Smooth muscle cell (in vitro differentiated cells): ENCODE results near the gene ARHGAP19. TPM values are rescaled to one million over a fixed set of nuclear protein-coding genes. Genes with fewer than 3 reads are reported as not detected.

ENCODE experiments used
- DNase-seq: peaks from one replicate; lab custom pipeline; 2025; ENCODE audit not compliant: unreplicated experiment; lab: John Stamatoyannopoulos, UW
- H2AFZ ChIP-seq: fragments of 200-600 bp; sonication (generic); 2 replicates; pipeline ENCODE4 v1.6.0; 2016; ENCODE audit warnings: antibody characterized with exemption, low read depth, mild to moderate bottlenecking
- H3F3A ChIP-seq: fragments of 200-600 bp; sonication (generic); 2 replicates; pipeline ENCODE4 v1.6.0; 2017; ENCODE audit warnings: antibody characterized with exemption, low read depth
- H3K27ac ChIP-seq: fragments of 200-600 bp; sonication (generic); 2 replicates; pipeline ENCODE4 v1.5.1; 2016; ENCODE audit warnings: low read depth, mild to moderate bottlenecking
- H3K27me3 ChIP-seq: fragments of 200-600 bp; sonication (generic); 2 replicates; pipeline ENCODE4 v1.6.1; 2016; ENCODE audit warnings: low read depth, mild to moderate bottlenecking
- H3K36me3 ChIP-seq: fragments of 200-600 bp; sonication (generic); 2 replicates; pipeline ENCODE4 v1.5.1; 2016; ENCODE audit warnings: low read depth
- H3K4me1 ChIP-seq: fragments of 200-600 bp; sonication (generic); 2 replicates; pipeline ENCODE4 v1.5.1; 2016; ENCODE audit warnings: low read depth
- H3K4me2 ChIP-seq: fragments of 200-600 bp; sonication (generic); 2 replicates; pipeline ENCODE4 v1.6.0; 2016; ENCODE audit warnings: mild to moderate bottlenecking
- H3K4me3 ChIP-seq: fragments of 200-600 bp; sonication (generic); 2 replicates; pipeline ENCODE4 v1.5.1; 2016; ENCODE audit warnings: mild to moderate bottlenecking
- H3K79me2 ChIP-seq: fragments of 200-600 bp; sonication (generic); 2 replicates; pipeline ENCODE4 v1.6.0; 2016; ENCODE audit warnings: low read depth, mild to moderate bottlenecking
- H3K9ac ChIP-seq: fragments of 200-600 bp; sonication (generic); 2 replicates; pipeline ENCODE4 v1.6.0; 2016; ENCODE audit warnings: low read depth
- H3K9me3 ChIP-seq: fragments of 200-600 bp; sonication (generic); replicated peaks from 2 replicates; pipeline ENCODE4 v1.5.1; 2016; ENCODE audit warnings: low read depth
- H4K20me1 ChIP-seq: fragments of 200-600 bp; sonication (generic); 2 replicates; pipeline ENCODE4 v1.6.0; 2016; ENCODE audit warnings: low read depth
- WGBS: methylation state at CpG from one replicate; pipeline ENCODE4 v1.1.7; 2016; ENCODE audit warnings: low lambda C conversion rate; 5-methylcytosine and 5-hydroxymethylcytosine counted together
- polyA plus RNA-seq: library from polyadenylated mRNA; unstranded; fragments of >200 nt; fragmentation: Nextera tagmentation; extraction: Ambion mirVana; gene quantifications from 2 replicates; pipeline ENCODE4 v1.2.1, GENCODE V29; 2016
- total RNA-seq: library from RNA; depleted of rRNA; stranded (reverse); fragments of >200 nt; gene quantifications from 2 replicates; pipeline ENCODE4 v1.2.3, GENCODE V29; 2014
- TF ChIP-seq, protein P1 (sequence below): fragments of 200-600 bp; sonication (generic); IDR thresholded peaks from 2 replicates; pipeline ENCODE4 v1.5.1; 2017; ENCODE audit warnings: borderline replicate concordance, mild to moderate bottlenecking, antibody characterized with exemption; ENCODE audit not compliant: insufficient read depth, poor library complexity, severe bottlenecking

Gene ARHGAP19
- total and polyA plus RNA-seq, 2 experiments from 2014 or later, result 3.5 to 20.5 TPM

DNA sequence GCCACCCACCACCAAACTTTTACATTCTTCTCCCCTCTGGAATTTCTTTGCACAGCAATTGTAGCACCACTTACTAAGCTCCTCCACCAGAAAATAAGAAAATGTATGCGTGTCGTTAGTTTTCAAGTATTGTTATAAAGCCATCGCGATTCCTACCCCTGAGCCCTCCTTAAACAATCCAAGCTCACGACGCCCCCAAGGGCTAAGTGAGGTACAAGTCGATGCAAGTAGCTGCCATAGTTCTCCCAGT, 40.8 kb upstream of the ARHGAP19 start:
- Histone ChIP-seq H3K4me3 (peak overlapping the region; percentile 80), H2AFZ (no peak overlapping the region), H3K27me3 (peaks cover 6% of the 10 kb centered on the region), H3K9ac (peak overlapping the region; percentile 40), H3K27ac (peak overlapping the region; percentile 62), H3F3A (peaks cover 9% of the 10 kb centered on the region), H3K4me1 (peaks cover 25% of the 10 kb centered on the region), H3K79me2 (peaks cover 20% of the 10 kb centered on the region), H3K9me3 (no peaks in the 10 kb centered on the region), H3K4me2 (peak overlapping the region; percentile 87), H4K20me1 (no peaks in the 10 kb centered on the region), H3K36me3 (no peaks in the 10 kb centered on the region)
- no peak for DNase-seq
- TF ChIP-seq, protein P1, sequence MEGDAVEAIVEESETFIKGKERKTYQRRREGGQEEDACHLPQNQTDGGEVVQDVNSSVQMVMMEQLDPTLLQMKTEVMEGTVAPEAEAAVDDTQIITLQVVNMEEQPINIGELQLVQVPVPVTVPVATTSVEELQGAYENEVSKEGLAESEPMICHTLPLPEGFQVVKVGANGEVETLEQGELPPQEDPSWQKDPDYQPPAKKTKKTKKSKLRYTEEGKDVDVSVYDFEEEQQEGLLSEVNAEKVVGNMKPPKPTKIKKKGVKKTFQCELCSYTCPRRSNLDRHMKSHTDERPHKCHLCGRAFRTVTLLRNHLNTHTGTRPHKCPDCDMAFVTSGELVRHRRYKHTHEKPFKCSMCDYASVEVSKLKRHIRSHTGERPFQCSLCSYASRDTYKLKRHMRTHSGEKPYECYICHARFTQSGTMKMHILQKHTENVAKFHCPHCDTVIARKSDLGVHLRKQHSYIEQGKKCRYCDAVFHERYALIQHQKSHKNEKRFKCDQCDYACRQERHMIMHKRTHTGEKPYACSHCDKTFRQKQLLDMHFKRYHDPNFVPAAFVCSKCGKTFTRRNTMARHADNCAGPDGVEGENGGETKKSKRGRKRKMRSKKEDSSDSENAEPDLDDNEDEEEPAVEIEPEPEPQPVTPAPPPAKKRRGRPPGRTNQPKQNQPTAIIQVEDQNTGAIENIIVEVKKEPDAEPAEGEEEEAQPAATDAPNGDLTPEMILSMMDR, result no peak
- 3% methylated on average over 7 of the region's 7 CpGs for WGBS

DNA sequence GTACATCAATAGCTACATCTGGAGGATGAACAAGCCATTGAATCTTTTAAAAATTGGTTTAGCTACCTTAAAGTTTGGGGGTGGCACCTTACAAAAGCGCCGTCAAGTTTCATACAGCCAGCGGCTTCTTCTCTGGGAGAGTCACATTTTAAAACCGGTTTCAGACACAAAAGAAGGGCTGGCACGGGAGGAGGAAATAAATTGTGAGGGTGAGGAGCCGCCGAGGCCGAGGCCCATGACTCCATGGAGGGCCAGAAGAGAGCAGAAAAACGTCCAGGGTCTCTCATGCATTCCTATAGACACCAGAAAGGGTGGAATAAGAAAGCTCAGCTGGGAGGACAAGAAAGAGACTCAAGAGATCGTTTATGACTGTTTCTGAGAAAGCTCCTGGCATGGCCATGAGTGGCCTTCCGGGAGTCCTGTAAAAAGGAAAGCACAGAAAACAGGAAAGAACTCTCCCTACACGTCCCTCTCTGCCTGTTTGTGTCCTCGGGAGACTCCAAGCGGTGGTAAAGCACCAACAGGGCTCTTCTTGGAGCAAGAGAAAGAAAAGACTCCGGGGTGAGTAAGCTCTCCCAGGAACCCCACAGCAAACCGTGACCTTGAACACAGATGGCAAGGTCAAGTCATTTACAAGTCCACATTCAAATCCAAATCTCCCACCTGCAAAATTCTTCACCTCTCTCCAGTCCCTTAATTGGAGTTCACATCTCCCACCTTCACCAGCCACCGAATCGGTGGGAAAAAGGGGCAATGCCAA, 40.3 kb upstream of the ARHGAP19 start:
- Histone ChIP-seq H3K9me3 (no peaks in the 10 kb centered on the region), H2AFZ (peak overlapping the region; percentile 37), H3K27me3 (peaks cover 6% of the 10 kb centered on the region), H3K27ac (peak overlapping the region; percentile 62), H3K4me3 (peak overlapping the region; percentile 80), H3K4me1 (peaks cover 25% of the 10 kb centered on the region), H3F3A (peaks cover 9% of the 10 kb centered on the region), H4K20me1 (no peaks in the 10 kb centered on the region), H3K9ac (peak overlapping the region; percentile 31), H3K4me2 (peak overlapping the region; percentile 87), H3K79me2 (peaks cover 20% of the 10 kb centered on the region), H3K36me3 (no peaks in the 10 kb centered on the region)
- DNase-seq, result no peak
- 9% methylated on average over 18 of the region's 18 CpGs for WGBS
- TF ChIP-seq, protein P1, result peak; percentile 12

DNA sequence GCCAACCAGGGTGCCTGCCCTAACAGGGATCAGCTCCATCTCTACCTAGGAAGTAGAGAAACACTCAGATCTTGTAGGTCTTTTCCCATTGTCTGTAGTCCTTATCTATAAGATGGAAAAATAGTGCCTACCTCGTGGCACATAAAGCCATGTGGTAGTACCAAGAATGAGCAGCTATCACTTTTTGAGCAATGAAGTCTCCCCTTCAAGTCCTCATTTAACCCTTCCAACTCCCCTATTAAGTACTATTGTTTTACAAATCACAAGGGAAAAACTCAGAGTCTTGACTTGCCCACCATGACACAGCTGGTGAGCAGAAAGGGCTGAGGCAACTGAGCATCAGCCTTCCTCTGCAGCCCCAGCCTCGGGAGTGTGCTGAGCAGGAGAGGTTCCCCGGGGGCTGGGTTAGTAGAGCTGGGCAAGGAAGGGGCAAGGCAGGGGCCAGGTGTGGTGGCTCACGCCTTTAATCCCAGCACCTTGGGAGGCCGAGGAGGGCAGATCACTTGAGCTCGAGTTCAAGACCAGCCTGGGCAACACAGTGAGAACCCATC, 38.8 kb upstream of the ARHGAP19 start:
- no peak overlapping the region for H3K9ac ChIP-seq
- peaks cover 18% of the 10 kb centered on the region for H3K4me1 ChIP-seq
- H3K9me3 ChIP-seq, result no peaks in the 10 kb centered on the region
- 75% methylated on average over 6 of the region's 6 CpGs for WGBS
- H3F3A ChIP-seq, result no peaks in the 10 kb centered on the region
- no peaks in the 10 kb centered on the region for H3K36me3 ChIP-seq
- H3K4me3 ChIP-seq, result peak overlapping the region; percentile 80
- no peak for DNase-seq
- peak overlapping the region; percentile 87 for H3K4me2 ChIP-seq
- no peaks in the 10 kb centered on the region for H4K20me1 ChIP-seq
- H3K27ac ChIP-seq, result no peak overlapping the region
- TF ChIP-seq, protein P1, result no peak
- peaks cover 20% of the 10 kb centered on the region for H3K79me2 ChIP-seq
- H2AFZ ChIP-seq, result no peak overlapping the region
- H3K27me3 ChIP-seq, result peaks cover 5% of the 10 kb centered on the region

DNA sequence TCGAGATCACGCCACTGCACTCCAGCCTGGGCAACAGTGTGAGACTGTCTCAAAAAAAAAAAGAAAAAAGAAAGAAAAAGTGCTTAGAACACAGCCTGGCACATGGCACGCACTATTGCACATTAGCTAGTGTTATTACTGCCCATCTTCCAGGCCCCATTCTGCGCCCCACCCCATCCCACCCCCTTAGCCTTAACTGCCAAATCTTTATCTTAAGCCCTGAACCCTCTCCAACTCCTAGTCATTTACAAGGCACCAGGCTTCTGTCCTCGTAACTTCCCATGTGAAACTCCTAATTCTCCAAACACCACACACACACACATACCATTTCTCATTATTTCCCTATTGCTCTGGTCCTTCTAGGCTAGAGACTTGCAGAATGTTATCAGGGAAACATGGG, 37.3 kb upstream of the ARHGAP19 start:
- no peaks in the 10 kb centered on the region for H3F3A ChIP-seq
- H3K9me3 ChIP-seq, result no peaks in the 10 kb centered on the region
- no peak overlapping the region for H2AFZ ChIP-seq
- WGBS, result 88% methylated on average over 5 of the region's 5 CpGs
- no peaks in the 10 kb centered on the region for H4K20me1 ChIP-seq
- peaks cover 13% of the 10 kb centered on the region for H3K4me1 ChIP-seq
- TF ChIP-seq, protein P1, result no peak
- no peak for DNase-seq
- no peaks in the 10 kb centered on the region for H3K27me3 ChIP-seq
- H3K9ac ChIP-seq, result no peak overlapping the region
- H3K79me2 ChIP-seq, result peaks cover 20% of the 10 kb centered on the region
- no peak overlapping the region for H3K4me3 ChIP-seq
- no peak overlapping the region for H3K27ac ChIP-seq
- H3K4me2 ChIP-seq, result no peak overlapping the region
- no peaks in the 10 kb centered on the region for H3K36me3 ChIP-seq
